ENCODE measurements around the gene RAB7A. TPM values are rescaled to one million over a fixed set of nuclear protein-coding genes. Genes with fewer than 3 reads are reported as not detected.
A peak's percentile ranks its signal among the peaks of the same experiment; 100 is the strongest.

RAB7A gene
- total and polyA plus RNA-seq, 7 donors = 206 to 410 (median 316) TPM

DNA sequence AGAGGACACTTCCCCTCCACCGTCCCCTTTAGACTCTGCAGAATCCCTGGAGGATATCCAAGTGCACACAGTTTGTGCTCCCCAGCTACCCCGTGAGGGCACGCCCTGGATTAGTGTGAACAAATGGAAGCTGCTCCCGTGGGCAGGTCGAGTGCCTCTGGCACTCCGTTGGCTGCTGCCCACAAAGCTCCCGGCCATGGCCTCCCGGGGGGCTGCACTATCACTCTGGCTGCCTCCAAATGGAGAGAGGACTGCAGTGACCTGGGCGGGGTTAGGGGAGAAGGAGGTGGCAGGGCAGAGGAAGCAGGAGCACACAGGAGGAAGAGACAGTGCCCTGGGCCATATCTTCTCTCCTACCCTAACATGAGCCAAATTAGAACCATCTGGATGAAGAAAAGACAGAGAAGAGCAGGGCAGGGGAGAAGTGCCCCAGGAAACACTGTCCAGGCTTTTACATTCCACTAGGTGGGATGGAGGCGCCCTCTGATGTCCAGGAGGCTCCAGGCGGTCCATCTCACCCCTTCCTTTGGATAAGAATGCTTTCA lies 124.0 kb downstream of the RAB7A start:
- no peak for ATAC-seq
- DNase-seq = no peak
- H3K27me3 ChIP-seq (ENCODE audit: insufficient read depth in 3 of 3, low read length in 2 of 3) = no peaks in the 10 kb centered on the region
- no peak overlapping the region for H3K27ac ChIP-seq
- no peaks in the 10 kb centered on the region for H3K36me3 ChIP-seq (ENCODE audit: insufficient read depth in 1 of 2, low read depth in 1 of 2)
- H3K4me1 ChIP-seq = peaks cover 12% of the 10 kb centered on the region
- H3K4me3 ChIP-seq = no peak overlapping the region
- TF ChIP-seq, protein P1, sequence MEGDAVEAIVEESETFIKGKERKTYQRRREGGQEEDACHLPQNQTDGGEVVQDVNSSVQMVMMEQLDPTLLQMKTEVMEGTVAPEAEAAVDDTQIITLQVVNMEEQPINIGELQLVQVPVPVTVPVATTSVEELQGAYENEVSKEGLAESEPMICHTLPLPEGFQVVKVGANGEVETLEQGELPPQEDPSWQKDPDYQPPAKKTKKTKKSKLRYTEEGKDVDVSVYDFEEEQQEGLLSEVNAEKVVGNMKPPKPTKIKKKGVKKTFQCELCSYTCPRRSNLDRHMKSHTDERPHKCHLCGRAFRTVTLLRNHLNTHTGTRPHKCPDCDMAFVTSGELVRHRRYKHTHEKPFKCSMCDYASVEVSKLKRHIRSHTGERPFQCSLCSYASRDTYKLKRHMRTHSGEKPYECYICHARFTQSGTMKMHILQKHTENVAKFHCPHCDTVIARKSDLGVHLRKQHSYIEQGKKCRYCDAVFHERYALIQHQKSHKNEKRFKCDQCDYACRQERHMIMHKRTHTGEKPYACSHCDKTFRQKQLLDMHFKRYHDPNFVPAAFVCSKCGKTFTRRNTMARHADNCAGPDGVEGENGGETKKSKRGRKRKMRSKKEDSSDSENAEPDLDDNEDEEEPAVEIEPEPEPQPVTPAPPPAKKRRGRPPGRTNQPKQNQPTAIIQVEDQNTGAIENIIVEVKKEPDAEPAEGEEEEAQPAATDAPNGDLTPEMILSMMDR (IDR thresholded peaks at IDR 0.05) = no peak
- H3K9me3 ChIP-seq = no peaks in the 10 kb centered on the region
- WGBS, 3 donors = 50 to 54% (median 52%) methylated on average over 11 of the region's 11 CpGs
- intact Hi-C loops (cut with DNase I) = loop anchor here (5.0 kb wide), 2 partner anchors 53 to 173 kb away; no protein-coding TSS in a partner anchor

DNA sequence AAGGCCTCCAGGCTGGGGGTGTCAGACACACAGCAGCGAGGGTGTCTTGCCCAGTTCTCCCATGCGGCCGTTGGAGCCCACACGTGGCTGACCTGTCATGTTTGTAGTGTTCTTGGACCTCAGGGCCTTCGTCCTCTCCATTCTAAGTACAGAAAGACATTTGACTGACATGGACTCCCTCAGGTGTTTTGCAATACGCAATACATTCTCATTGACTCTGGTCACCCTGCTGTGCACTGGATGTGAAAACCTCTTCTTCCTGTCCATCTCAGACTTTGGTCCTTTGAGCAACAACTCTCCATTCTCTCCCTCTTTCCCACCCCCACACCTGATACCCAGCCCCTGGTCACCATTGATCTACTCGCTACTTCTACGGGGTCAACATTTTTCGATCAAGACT lies 124.6 kb downstream of the RAB7A start:
- DNase-seq = no peak
- H3K36me3 ChIP-seq (ENCODE audit: insufficient read depth in 1 of 2, low read depth in 1 of 2) = no peaks in the 10 kb centered on the region
- H3K9me3 ChIP-seq = no peaks in the 10 kb centered on the region
- TF ChIP-seq, protein P1 (IDR thresholded peaks at IDR 0.05) = no peak
- peaks cover 7% of the 10 kb centered on the region for H3K4me1 ChIP-seq
- ATAC-seq = no peak
- 93 to 96% (median 94%) methylated on average over 9 of the region's 9 CpGs for WGBS, 3 donors
- no peak overlapping the region for H3K4me3 ChIP-seq
- no peak overlapping the region for H3K27ac ChIP-seq
- intact Hi-C loops (cut with DNase I) = no loop called here
- H3K27me3 ChIP-seq (ENCODE audit: insufficient read depth in 3 of 3, low read length in 2 of 3) = no peaks in the 10 kb centered on the region

DNA sequence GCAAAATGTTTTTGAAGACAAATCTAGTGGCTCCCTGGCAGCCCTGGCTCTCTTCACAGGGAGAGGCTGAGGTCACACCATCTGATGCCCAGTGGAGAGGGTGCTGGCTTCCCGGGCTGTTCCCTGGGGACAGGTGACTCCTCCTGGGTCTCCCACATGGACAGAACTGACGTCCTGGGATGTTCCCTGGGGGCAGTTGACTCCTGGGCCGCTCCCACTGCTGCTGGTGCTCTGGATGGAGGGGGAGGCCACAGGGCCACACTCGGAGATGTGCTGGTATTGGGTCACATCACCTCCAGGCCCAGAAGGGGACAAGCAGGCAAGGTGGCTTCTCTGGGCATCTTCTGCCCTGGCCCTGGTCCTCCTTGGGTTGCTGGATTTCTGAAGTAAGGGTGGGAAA lies 125.6 kb downstream of the RAB7A start:
- no peak for DNase-seq
- ATAC-seq = no peak
- intact Hi-C loops (cut with DNase I) = no loop called here
- Histone ChIP-seq H3K4me3 (no peak overlapping the region), H3K4me1 (no peaks in the 10 kb centered on the region), H3K9me3 (no peaks in the 10 kb centered on the region), H3K27ac (no peak overlapping the region), H3K27me3 (ENCODE audit: insufficient read depth in 3 of 3, low read length in 2 of 3) (no peaks in the 10 kb centered on the region), H3K36me3 (ENCODE audit: insufficient read depth in 1 of 2, low read depth in 1 of 2) (no peaks in the 10 kb centered on the region)
- TF ChIP-seq, protein P1 (IDR thresholded peaks at IDR 0.05) = no peak
- 59 to 80% (median 61%) methylated on average over 4 of the region's 4 CpGs for WGBS, 3 donors

DNA sequence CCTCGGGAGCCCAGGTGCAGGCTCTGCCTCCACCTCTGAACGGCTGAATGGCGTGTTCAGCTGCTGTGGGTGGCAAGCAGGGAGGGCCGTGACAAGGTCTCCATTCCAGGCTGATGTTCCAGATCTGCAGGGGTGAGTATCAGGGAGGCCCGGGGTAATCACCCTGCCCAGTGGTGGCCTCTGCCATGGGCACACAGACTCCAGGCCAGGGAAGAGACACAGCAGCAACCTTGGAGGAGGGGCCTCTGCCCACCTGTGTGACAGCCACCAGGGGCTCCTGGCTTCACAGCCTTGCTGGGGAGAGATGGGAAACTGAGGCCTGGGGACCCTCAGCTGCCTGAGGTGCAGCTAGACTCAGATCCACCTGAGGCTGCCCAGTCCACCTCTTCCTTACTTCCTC lies 127.8 kb downstream of the RAB7A start:
- Histone ChIP-seq H3K36me3 (ENCODE audit: insufficient read depth in 1 of 2, low read depth in 1 of 2) (no peaks in the 10 kb centered on the region), H3K9me3 (no peaks in the 10 kb centered on the region), H3K4me3 (no peak overlapping the region), H3K27me3 (ENCODE audit: insufficient read depth in 3 of 3, low read length in 2 of 3) (no peaks in the 10 kb centered on the region), H3K4me1 (no peaks in the 10 kb centered on the region), H3K27ac (no peak overlapping the region)
- 93 to 100% (median 93%) methylated on average over 5 of the region's 5 CpGs for WGBS, 3 donors
- TF ChIP-seq, protein P1 (IDR thresholded peaks at IDR 0.05) = no peak
- intact Hi-C loops (cut with DNase I) = no loop called here
- DNase-seq (no peak), ATAC-seq (peak in 1 of 4 donors; percentile 17)

DNA sequence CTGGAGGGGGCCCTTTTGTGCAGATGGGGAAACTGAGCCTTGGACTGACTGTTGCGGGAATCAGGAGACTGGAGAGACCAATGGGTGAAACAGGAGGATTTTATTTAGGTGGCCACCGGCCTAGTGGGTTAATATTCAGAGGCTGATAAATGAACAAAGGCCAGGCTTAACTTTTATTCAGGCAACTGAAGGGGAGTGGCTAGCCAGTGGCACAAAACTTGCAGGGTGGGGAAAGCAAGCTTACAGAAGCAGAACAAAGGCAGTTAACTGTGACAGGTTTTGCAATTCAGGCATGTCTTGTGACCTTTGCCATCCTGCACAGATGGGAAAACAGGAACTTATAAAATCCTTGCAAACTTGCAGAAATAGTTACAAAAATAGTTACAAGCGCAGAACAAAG lies 128.5 kb downstream of the RAB7A start:
- TF ChIP-seq, protein P1 (IDR thresholded peaks at IDR 0.05) = no peak
- Histone ChIP-seq H3K36me3 (ENCODE audit: insufficient read depth in 1 of 2, low read depth in 1 of 2) (no peaks in the 10 kb centered on the region), H3K27ac (no peak overlapping the region), H3K9me3 (peaks cover 4% of the 10 kb centered on the region), H3K4me3 (no peak overlapping the region), H3K27me3 (ENCODE audit: insufficient read depth in 3 of 3, low read length in 2 of 3) (no peaks in the 10 kb centered on the region), H3K4me1 (no peaks in the 10 kb centered on the region)
- intact Hi-C loops (cut with DNase I) = no loop called here
- ATAC-seq (no peak), DNase-seq (no peak)
- WGBS, 3 donors = 75 to 91% (median 86%) methylated on average over 3 of the region's 3 CpGs

Data from psoas muscle (tissue), 8 donors.